Measurements from ENCODE around the gene SIGLEC8. TPM values are rescaled to one million over a fixed set of nuclear protein-coding genes. Genes with fewer than 3 reads are reported as not detected.
"Not testable (repeated sequence)": the region's sequence is repeated elsewhere in the genome, so short reads cannot be mapped to it uniquely, and the experiment has no call there.

SIGLEC8 gene
- total RNA-seq, 1 donor from 2014 or later: 2.1 TPM

DNA sequence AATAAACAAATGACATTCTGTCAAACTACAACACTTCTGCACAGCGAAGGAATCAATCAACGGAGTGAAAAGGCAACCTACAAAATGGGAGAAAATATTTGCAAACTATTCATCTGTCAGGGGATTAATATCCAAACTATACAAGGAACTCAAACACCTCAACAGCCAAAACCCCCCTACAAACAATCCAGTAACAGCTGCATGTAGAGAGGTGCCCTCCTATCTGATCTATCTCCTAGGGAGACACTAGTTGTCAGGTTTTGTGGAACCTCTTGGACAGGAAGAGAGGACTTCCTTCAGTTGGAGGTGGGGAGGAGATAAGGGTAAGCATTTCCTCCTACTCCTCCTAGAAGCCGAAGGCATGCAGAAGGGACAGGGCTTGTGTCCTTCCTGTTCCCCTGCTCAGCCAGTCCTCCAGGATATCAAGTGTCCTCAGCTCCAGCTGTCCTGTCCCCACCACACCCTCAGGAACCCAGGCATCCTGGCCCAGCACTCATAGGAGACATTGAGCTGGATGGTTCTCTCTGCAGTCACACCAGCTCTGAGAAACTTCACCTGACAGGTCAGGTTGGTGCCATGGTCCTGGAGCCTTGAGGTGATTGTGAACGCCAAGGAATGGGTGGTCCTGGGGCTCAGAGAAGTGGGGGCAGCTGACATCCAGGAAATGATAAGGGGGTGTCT, 9.8 kb upstream of the SIGLEC8 start:
- H3K4me3 ChIP-seq: no peak overlapping the region
- intact Hi-C loops (cut with DNase I): no loop called here
- no peaks in the 10 kb centered on the region for H3K36me3 ChIP-seq

DNA sequence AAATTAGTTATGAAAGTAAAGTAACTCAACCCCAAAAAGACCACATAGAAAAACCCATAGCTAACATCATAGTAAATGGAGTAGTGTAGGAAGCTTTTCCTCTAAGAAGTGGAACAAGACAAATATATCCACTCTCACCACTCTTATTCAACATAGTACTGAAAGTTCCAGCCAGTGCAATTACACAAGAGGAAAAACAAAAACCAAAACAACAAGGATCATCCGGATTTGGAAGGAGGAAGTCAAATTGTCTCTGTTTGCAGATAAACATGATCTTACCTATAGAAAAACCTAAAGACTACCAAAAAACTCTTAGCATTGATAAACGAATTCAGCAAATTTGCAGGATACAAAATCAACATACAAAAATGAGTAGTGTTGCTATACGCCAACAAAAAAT, 8.5 kb upstream of the SIGLEC8 start:
- Histone ChIP-seq H3K27ac (no peak overlapping the region), H3K36me3 (no peaks in the 10 kb centered on the region), H3K9me3 (no peaks in the 10 kb centered on the region), H3K27me3 (peaks cover 27% of the 10 kb centered on the region), H3K4me1 (no peaks in the 10 kb centered on the region), H3K4me3 (no peak overlapping the region)
- TF ChIP-seq, protein P1, sequence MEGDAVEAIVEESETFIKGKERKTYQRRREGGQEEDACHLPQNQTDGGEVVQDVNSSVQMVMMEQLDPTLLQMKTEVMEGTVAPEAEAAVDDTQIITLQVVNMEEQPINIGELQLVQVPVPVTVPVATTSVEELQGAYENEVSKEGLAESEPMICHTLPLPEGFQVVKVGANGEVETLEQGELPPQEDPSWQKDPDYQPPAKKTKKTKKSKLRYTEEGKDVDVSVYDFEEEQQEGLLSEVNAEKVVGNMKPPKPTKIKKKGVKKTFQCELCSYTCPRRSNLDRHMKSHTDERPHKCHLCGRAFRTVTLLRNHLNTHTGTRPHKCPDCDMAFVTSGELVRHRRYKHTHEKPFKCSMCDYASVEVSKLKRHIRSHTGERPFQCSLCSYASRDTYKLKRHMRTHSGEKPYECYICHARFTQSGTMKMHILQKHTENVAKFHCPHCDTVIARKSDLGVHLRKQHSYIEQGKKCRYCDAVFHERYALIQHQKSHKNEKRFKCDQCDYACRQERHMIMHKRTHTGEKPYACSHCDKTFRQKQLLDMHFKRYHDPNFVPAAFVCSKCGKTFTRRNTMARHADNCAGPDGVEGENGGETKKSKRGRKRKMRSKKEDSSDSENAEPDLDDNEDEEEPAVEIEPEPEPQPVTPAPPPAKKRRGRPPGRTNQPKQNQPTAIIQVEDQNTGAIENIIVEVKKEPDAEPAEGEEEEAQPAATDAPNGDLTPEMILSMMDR (IDR thresholded peaks at IDR 0.05): no peak
- DNase-seq (no peak), ATAC-seq (no peak)
- intact Hi-C loops (cut with DNase I): no loop called here

More for the DNA sequence above, 9.8 kb upstream of the SIGLEC8 start:
- TF ChIP-seq, protein P1 (IDR thresholded peaks at IDR 0.05): no peak
- no peak for DNase-seq
- H3K9me3 ChIP-seq: no peaks in the 10 kb centered on the region
- H3K27me3 ChIP-seq: peaks cover 15% of the 10 kb centered on the region
- H3K4me1 ChIP-seq: no peaks in the 10 kb centered on the region
- H3K27ac ChIP-seq: no peak overlapping the region
- ATAC-seq: peak; percentile 29

DNA sequence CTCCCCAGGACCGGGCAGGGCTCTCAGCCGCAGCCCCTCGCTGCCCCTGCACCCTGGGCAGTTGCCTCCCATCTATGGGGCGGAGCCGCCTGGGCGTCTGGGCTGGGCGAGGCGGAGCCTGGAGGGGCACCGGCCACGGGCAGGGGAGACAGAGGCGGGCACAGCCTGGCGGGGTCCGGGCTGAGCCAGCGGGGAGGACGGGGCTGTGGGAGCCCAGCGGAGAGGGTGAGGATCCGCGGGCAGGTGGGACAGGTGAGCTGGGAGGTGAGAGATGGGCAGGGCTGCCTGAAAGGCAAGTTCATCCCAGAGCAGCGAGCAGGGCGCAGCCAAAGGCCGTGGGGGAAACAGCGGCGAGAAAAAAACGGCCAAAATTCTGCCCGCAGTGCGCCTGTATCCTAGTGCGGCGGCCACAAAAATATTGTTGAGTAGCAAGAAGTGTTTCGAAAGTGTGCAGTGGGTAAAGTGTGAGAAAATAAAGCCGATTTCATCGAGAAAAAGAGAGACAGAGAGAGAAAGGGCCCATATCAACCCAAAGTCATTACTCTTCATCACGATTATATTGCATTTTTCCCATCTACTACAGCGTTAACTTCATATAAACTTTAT, 5.8 kb upstream of the SIGLEC8 start:
- intact Hi-C loops (cut with DNase I); H3K4me1 ChIP-seq; H3K36me3 ChIP-seq; H3K4me3 ChIP-seq; H3K27ac ChIP-seq; DNase-seq; H3K9me3 ChIP-seq: not testable (repeated sequence)
- peak; percentile 42 for ATAC-seq
- peaks cover 24% of the 10 kb centered on the region for H3K27me3 ChIP-seq

DNA sequence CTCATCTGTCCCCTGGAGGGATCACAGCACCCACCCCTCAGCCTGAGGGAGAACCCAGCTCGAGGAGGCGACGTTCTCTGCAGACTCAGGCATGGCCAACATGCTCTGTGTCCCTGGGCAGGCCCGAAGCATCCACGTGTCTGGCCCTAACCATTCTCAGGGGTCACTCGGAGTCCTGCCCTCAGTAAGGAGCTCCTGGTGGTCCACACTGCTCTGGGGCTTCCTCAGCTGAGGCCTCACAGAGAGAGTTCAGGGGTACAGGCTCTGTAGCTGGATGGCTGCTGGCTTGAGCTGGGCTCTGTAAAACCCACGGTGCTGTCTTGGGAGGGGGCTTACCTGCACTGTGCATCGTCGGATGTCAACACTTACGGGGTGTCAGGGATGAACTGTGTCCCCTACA, 4.4 kb upstream of the SIGLEC8 start:
- TF ChIP-seq, protein P1 (IDR thresholded peaks at IDR 0.05): no peak
- ATAC-seq: no peak
- intact Hi-C loops (cut with DNase I): no loop called here
- no peaks in the 10 kb centered on the region for H3K9me3 ChIP-seq
- H3K36me3 ChIP-seq: no peaks in the 10 kb centered on the region
- H3K27me3 ChIP-seq: peaks cover 24% of the 10 kb centered on the region
- no peaks in the 10 kb centered on the region for H3K4me1 ChIP-seq
- no peak overlapping the region for H3K27ac ChIP-seq
- no peak overlapping the region for H3K4me3 ChIP-seq
- no peak for DNase-seq

DNA sequence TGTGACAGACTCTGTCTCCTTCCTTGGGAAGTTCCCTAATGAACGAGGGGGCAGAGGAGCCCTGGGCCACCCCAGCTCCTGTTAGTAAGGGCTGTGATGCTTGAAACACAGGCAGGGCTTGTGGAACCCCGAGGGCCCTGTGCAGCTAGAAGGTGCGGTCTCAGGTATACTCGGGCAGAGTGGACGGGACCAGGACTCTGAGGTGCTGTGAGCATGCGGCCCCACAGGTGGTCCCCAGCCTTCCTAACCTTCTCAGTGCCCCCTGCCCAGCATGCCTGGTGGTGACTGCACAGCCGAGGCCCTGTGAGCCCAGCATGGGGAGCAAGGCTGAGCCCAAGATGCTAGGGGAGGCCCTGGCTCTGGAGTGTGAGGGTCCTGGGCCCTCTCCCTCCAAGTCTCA, 4.0 kb upstream of the SIGLEC8 start:
- no peaks in the 10 kb centered on the region for H3K36me3 ChIP-seq
- TF ChIP-seq, protein P1 (IDR thresholded peaks at IDR 0.05): no peak
- H3K27ac ChIP-seq: no peak overlapping the region
- no peaks in the 10 kb centered on the region for H3K4me1 ChIP-seq
- DNase-seq (no peak), ATAC-seq (no peak)
- no peaks in the 10 kb centered on the region for H3K9me3 ChIP-seq
- H3K27me3 ChIP-seq: peaks cover 24% of the 10 kb centered on the region
- H3K4me3 ChIP-seq: no peak overlapping the region
- intact Hi-C loops (cut with DNase I): no loop called here

DNA sequence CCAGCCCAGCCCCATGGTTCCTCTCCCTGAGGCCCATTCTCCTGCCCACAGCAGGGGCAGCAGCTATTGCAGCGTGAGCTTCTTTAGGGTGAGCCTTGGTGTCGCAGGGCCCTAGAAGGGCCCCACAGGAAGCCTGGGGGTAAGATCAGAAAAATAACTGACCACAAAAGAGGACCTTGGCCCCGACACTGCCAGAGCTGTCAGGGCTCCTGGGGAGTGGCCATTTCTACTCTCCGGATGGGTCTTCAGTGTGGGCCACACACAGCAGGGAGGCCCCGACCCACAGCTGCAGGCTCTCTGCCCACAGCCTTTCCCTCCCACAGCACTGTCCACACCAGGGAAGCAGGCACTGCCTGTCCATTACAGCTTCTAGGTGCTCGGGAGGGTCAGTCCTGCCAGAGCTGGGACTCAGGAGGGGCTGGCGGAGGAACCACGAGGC, 3.5 kb upstream of the SIGLEC8 start:
- TF ChIP-seq, protein P1 (IDR thresholded peaks at IDR 0.05): no peak
- ATAC-seq (peak; percentile 45), DNase-seq (no peak)
- Histone ChIP-seq H3K4me1 (no peaks in the 10 kb centered on the region), H3K27ac (no peak overlapping the region), H3K27me3 (peaks cover 24% of the 10 kb centered on the region), H3K36me3 (no peaks in the 10 kb centered on the region), H3K9me3 (no peaks in the 10 kb centered on the region), H3K4me3 (no peak overlapping the region)
- intact Hi-C loops (cut with DNase I): no loop called here

Measured in upper lobe of right lung (tissue), 1 donor.